Aorta (tissue), 5 donors: ENCODE data around the gene SNAP29. TPM values are rescaled to one million over a fixed set of nuclear protein-coding genes. Genes with fewer than 3 reads are reported as not detected.

Experiments
- ATAC-seq: fragments of 200-7000 bp; cut with Tn5 transposase; one replicate; pipeline ENCODE4 v1.9.1; 2022; ENCODE audit warnings: moderate library complexity; ENCODE audit not compliant: low FRiP score
- DNase-seq, 2 donors: peaks; one replicate each; pipeline ENCODE4 v3.0.0-alpha.2; 2020
- H3K27ac ChIP-seq, 2 donors: one replicate each; pipeline ENCODE4 v1.5.1; 2013; ENCODE audit warnings: low read length in 2 of 2, mild to moderate bottlenecking in 2 of 2, moderate library complexity in 2 of 2, control low read depth in 1 of 2, inconsistent platforms in 1 of 2, low read depth in 1 of 2
- H3K27me3 ChIP-seq, 2 donors: one replicate each; pipeline ENCODE4 v1.6.1; 2013; ENCODE audit warnings: control low read depth in 1 of 2, low read length in 1 of 2, mild to moderate bottlenecking in 1 of 2, moderate library complexity in 1 of 2; ENCODE audit not compliant: insufficient read depth in 2 of 2, control insufficient read depth in 1 of 2
- H3K36me3 ChIP-seq, 2 donors: one replicate each; pipeline ENCODE4 v1.6.1; 2013; ENCODE audit warnings: control low read depth in 1 of 2, low read length in 1 of 2, mild to moderate bottlenecking in 1 of 2; ENCODE audit not compliant: insufficient read depth in 2 of 2, control insufficient read depth in 1 of 2
- H3K4me1 ChIP-seq, 2 donors: one replicate each; pipeline ENCODE4 v1.6.1; 2013; ENCODE audit warnings: low read length in 2 of 2, control low read depth in 1 of 2, mild to moderate bottlenecking in 1 of 2, moderate library complexity in 1 of 2; ENCODE audit not compliant: insufficient read depth in 2 of 2, control insufficient read depth in 1 of 2
- H3K4me3 ChIP-seq, 2 donors: one replicate each; pipeline ENCODE4 v1.5.1; 2013; ENCODE audit warnings: low read length in 2 of 2, control low read depth in 1 of 2, mild to moderate bottlenecking in 1 of 2
- H3K9me3 ChIP-seq: one replicate; pipeline ENCODE4 v1.6.1; 2013; ENCODE audit warnings: mild to moderate bottlenecking, low read length; ENCODE audit not compliant: control insufficient read depth
- WGBS, 2 donors: extraction: QIAGEN DNeasy Blood & Tissue Kit; methylation state at CpG; one replicate each; pipeline ENCODE4 v1.1.7; 2013; 5-methylcytosine and 5-hydroxymethylcytosine counted together
- intact Hi-C, 2 donors: fragments of 100-400 bp; cut with DNase I; formaldehyde crosslinking; loops; one replicate each; pipeline versions ENCODE4 v1.14.2 to v1.15.0; 2022
- long read RNA-seq, 2 donors: library from polyadenylated mRNA; unstranded; transcript quantifications; one replicate each; pipeline ENCODE4 v2.0.0, GENCODE V29; 2020 to 2021
- polyA plus RNA-seq, 2 donors: library from polyadenylated mRNA; stranded (reverse); fragments of 200-250 nt; gene quantifications; one replicate each; pipeline ENCODE4 v1.2.3, GENCODE V29; 2013
- total RNA-seq, 2 donors: library from RNA; stranded (reverse); fragmentation: NEBNext Ultra II Directional; extraction: Animal tissue kit (Norgen Biotek cat#: 25700); gene quantifications; one replicate each; pipeline ENCODE4 v1.2.1, GENCODE V29; 2021
- donor health status: healthy with polysubstance abuse.
- donor health status: Bipolar disorder and iron deficiency.
- donor health status: DM: no; HTN: no; CAD: no.
- donor health status: DM: no; HTN: no; CAD: no.
- donor health status: DM: yes; HTN: yes; CAD: no.

SNAP29 gene
- total RNA-seq: 10 to 100 TPM; 21.7 to 25.5 TPM
- 10 to 100 TPM; 19.2 to 22.9 TPM for polyA plus RNA-seq
- long read RNA-seq, donor 1, full-length matches to known transcripts: 48 of 89 reads
- long read RNA-seq, donor 1, partial matches to known transcripts: 16 of 89 reads
- long read RNA-seq, donor 1, other reads (novel, unspliced or antisense): 25 of 89 reads
- long read RNA-seq, donor 2, full-length matches to known transcripts: 18 of 28 reads
- long read RNA-seq, donor 2, partial matches to known transcripts: 5 of 28 reads
- long read RNA-seq, donor 2, other reads (novel, unspliced or antisense): 5 of 28 reads

GRCh38 chr22:20858615-20859416 lies at the start of gene SNAP29, which contains the start of gene PI4KA:
Gene SNAP29, plus strand, starts transcription at chr22:20859007. Its CDS starts 104 bp downstream, at chr22:20859111.
Gene PI4KA, minus strand, starts transcription at chr22:20858811. Its CDS starts 86 bp downstream, at chr22:20858725.
- intact Hi-C loops: no loop called here
- Histone ChIP-seq H3K4me1 (peaks cover 0 to 2% of the 10 kb centered on the region in 2 donors), H3K27ac (peak within 1 kb of the TSS in 1 of 2 donors; percentile 60), H3K36me3 (no peaks in the 10 kb centered on the region), H3K9me3 (no peaks in the 10 kb centered on the region), H3K4me3 (peak within 1 kb of the TSS; percentile 62 to 79), H3K27me3 (no peaks in the 10 kb centered on the region)
- DNase-seq (peak; percentile 99 to 100), ATAC-seq (peak; percentile 99)
- WGBS, 2 donors: 0 to 1% methylated on average over 93 to 100 of the region's 100 CpGs

GRCh38 chr22:20809538-20810185 lies 49.1 kb upstream of the SNAP29 start:
- Histone ChIP-seq H3K27ac (no peak overlapping the region), H3K4me1 (no peaks in the 10 kb centered on the region), H3K27me3 (no peaks in the 10 kb centered on the region), H3K4me3 (no peak overlapping the region), H3K9me3 (no peaks in the 10 kb centered on the region), H3K36me3 (peaks cover 8 to 14% of the 10 kb centered on the region in 2 donors)
- DNase-seq: no peak
- ATAC-seq: no peak
- WGBS, 2 donors: 91 to 94% methylated on average over 6 of the region's 6 CpGs
- intact Hi-C loops: no loop called here

GRCh38 chr22:20810645-20811044 lies 48.2 kb upstream of the SNAP29 start:
- H3K27me3 ChIP-seq: no peaks in the 10 kb centered on the region
- no peak overlapping the region for H3K4me3 ChIP-seq
- ATAC-seq (no peak), DNase-seq (no peak)
- 91 to 92% methylated on average over 9 of the region's 9 CpGs for WGBS, 2 donors
- H3K36me3 ChIP-seq: peaks cover 3 to 17% of the 10 kb centered on the region in 2 donors
- H3K4me1 ChIP-seq: no peaks in the 10 kb centered on the region
- no peak overlapping the region for H3K27ac ChIP-seq
- intact Hi-C loops: no loop called here
- H3K9me3 ChIP-seq: no peaks in the 10 kb centered on the region

GRCh38 chr22:20811171-20811570 lies 47.6 kb upstream of the SNAP29 start:
- H3K27ac ChIP-seq: no peak overlapping the region
- no peaks in the 10 kb centered on the region for H3K4me1 ChIP-seq
- ATAC-seq (no peak), DNase-seq (no peak)
- H3K4me3 ChIP-seq: no peak overlapping the region
- no peaks in the 10 kb centered on the region for H3K9me3 ChIP-seq
- H3K36me3 ChIP-seq: peaks cover 3 to 19% of the 10 kb centered on the region in 2 donors
- 96 to 98% methylated on average over 1 of the region's 1 CpG for WGBS, 2 donors
- H3K27me3 ChIP-seq: no peaks in the 10 kb centered on the region
- intact Hi-C loops: no loop called here

- Histone ChIP-seq H3K4me3 (no peak overlapping the region), H3K4me1 (no peaks in the 10 kb centered on the region), H3K9me3 (no peaks in the 10 kb centered on the region), H3K36me3 (peaks cover 2 to 21% of the 10 kb centered on the region in 2 donors), H3K27ac (no peak overlapping the region), H3K27me3 (no peaks in the 10 kb centered on the region)
- 95 to 98% methylated on average over 5 of the region's 5 CpGs for WGBS, 2 donors
- ATAC-seq (no peak), DNase-seq (no peak)
- intact Hi-C loops: no loop called here
These were observed 46.7 kb upstream of the SNAP29 start for GRCh38 chr22:20811971-20812660.

- WGBS, 2 donors: 92 to 95% methylated on average over 4 of the region's 4 CpGs
- DNase-seq: no peak
- ATAC-seq: no peak
- no peak overlapping the region for H3K27ac ChIP-seq
- H3K36me3 ChIP-seq: peaks cover 0 to 20% of the 10 kb centered on the region in 2 donors
- H3K4me3 ChIP-seq: no peak overlapping the region
- no peaks in the 10 kb centered on the region for H3K9me3 ChIP-seq
- H3K4me1 ChIP-seq: no peaks in the 10 kb centered on the region
- intact Hi-C loops: no loop called here
- H3K27me3 ChIP-seq: no peaks in the 10 kb centered on the region
These were observed 45.8 kb upstream of the SNAP29 start for GRCh38 chr22:20813056-20813455.

GRCh38 chr22:20814221-20814808 lies 44.5 kb upstream of the SNAP29 start:
- WGBS, 2 donors: 95 to 96% methylated on average over 5 of the region's 5 CpGs
- Histone ChIP-seq H3K27ac (no peak overlapping the region), H3K4me1 (no peaks in the 10 kb centered on the region), H3K4me3 (no peak overlapping the region), H3K27me3 (no peaks in the 10 kb centered on the region), H3K9me3 (no peaks in the 10 kb centered on the region), H3K36me3 (peaks cover 0 to 20% of the 10 kb centered on the region in 2 donors)
- no peak for ATAC-seq
- intact Hi-C loops: no loop called here
- no peak for DNase-seq

- DNase-seq (no peak), ATAC-seq (no peak)
- Histone ChIP-seq H3K27ac (no peak overlapping the region), H3K36me3 (peaks cover 5 to 18% of the 10 kb centered on the region in 2 donors), H3K4me3 (no peak overlapping the region), H3K4me1 (no peaks in the 10 kb centered on the region), H3K27me3 (no peaks in the 10 kb centered on the region), H3K9me3 (no peaks in the 10 kb centered on the region)
- 93 to 96% methylated on average over 9 of the region's 9 CpGs for WGBS, 2 donors
- intact Hi-C loops: no loop called here
These were observed 43.2 kb upstream of the SNAP29 start for GRCh38 chr22:20815477-20816050.
